ENCODE results near the gene EME1. TPM values are rescaled to one million over a fixed set of nuclear protein-coding genes. Genes with fewer than 3 reads are reported as not detected.
A peak's percentile ranks its signal among the peaks of the same experiment; 100 is the strongest.

Gene EME1
- total and polyA plus RNA-seq, 10 of the 15 experiments (the other 5 are each of a cell fraction or from before 2014, with no cell fraction given), result 13.8 to 40.5 (median 22.0) TPM

DNA sequence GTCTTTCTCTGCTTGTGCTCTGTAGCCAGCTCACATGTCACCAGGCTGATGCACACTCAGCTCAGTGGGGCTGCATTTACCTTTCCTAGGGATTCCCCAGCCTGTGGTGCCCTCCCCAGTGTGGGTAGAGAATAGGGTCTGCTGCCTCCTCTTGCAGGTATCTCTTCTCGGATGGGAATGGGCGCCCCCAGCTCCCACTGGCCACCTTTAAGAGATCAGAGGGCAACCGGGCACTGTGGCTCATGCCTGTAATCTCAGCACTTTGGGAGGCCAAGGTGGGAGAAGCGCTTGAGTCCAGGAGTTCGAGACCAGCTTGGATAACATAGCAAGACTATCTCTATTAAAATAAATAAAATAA lies 23.8 kb upstream of the EME1 start:
- no TSS peak for BruUV-seq (replicated peaks)
- peaks cover 0 to 5% of the 10 kb centered on the region in 2 experiments; a peak in 3 of 4 replicates for H3K36me3 ChIP-seq (ENCODE audit: control insufficient read depth in 2 of 2, insufficient read depth in 2 of 2, low read length in 1 of 2)
- no peaks in the 10 kb centered on the region for H3K27me3 ChIP-seq (replicated peaks in 1 of 2; ENCODE audit: control insufficient read depth in 2 of 2, insufficient read depth in 2 of 2, low read length in 1 of 2)
- POLR2A ChIA-PET, result interaction anchor here (0.7 to 1.5 kb wide), 2 partner anchors 13 to 33 kb away, joined by 3 to 4 read pairs; no protein-coding TSS in a partner anchor
- DNase-seq (ENCODE audit: low read depth, low spot score), result no peak
- no peak for ATAC-seq
- H4K20me1 ChIP-seq (ENCODE audit: control insufficient read depth, insufficient read depth), result no peaks in the 10 kb centered on the region
- H3K4me2 ChIP-seq (ENCODE audit: control insufficient read depth, insufficient read depth), result no peak overlapping the region
- in situ Hi-C loops (cut with MboI) (no loop called here), intact Hi-C loops (cut with micrococcal nuclease; ENCODE audit: unreplicated experiment) (loop anchor here (5.0 kb wide), 2 partner anchors 42 to 128 kb away; partner anchors contain the start of gene RSAD1)
- no peak overlapping the region for H2AFZ ChIP-seq (ENCODE audit: control insufficient read depth, low read depth, low read length)
- 99% methylated on average over 5 of the region's 5 CpGs for WGBS (ENCODE audit: insufficient coverage, insufficient replicate concordance, low lambda C conversion rate, missing lambda C conversion rate)
- RAD21 ChIA-PET (ENCODE audit: unreplicated experiment), result interaction anchor here (0.8 kb wide), 1 partner anchor 13 kb away, joined by 4 read pairs; no protein-coding TSS in a partner anchor
- SMC1A ChIA-PET (ENCODE audit: uncharacterized antibody, unreplicated experiment), result no interaction called here
- no peaks in the 10 kb centered on the region for H3K9me3 ChIP-seq (replicated peaks; ENCODE audit: control insufficient read depth, insufficient read depth, low read length)
- no peak overlapping the region for H3K27ac ChIP-seq (ENCODE audit: control insufficient read depth, insufficient read depth)
- H3K79me2 ChIP-seq (ENCODE audit: control insufficient read depth, insufficient read depth, low read length), result peaks cover 5% of the 10 kb centered on the region
- H3K4me1 ChIP-seq (ENCODE audit: control insufficient read depth, insufficient read depth, low read length), result peaks cover 3% of the 10 kb centered on the region
- CTCF ChIA-PET, result interaction anchor here (1.6 to 8.0 kb wide), 2 partner anchors 12 to 48 kb away, joined by 6 to 68 read pairs; partner anchors contain the start of gene LRRC59
- no peak overlapping the region for H3K4me3 ChIP-seq
- H3K9ac ChIP-seq (ENCODE audit: control insufficient read depth, insufficient read depth, low read length), result no peak overlapping the region
- TF ChIP-seq CTCF (IDR thresholded peaks at IDR 0.05 in 2 of 3, conservative IDR thresholded peaks at IDR 0.05 in 1 of 3; ENCODE audit: control insufficient read depth in 2 of 3, extremely low read depth in 1 of 3, insufficient read depth in 1 of 3, low read depth in 3 of 3, low read length in 3 of 3), result no peak
- TF ChIP-seq TCF12 (IDR thresholded peaks at IDR 0.05; ENCODE audit: low read depth, low read length), result no peak
- TF ChIP-seq KDM1A (IDR thresholded peaks at IDR 0.05; ENCODE audit: borderline replicate concordance), result no peak
- peak; percentile 7 for TF ChIP-seq POLR2A (IDR thresholded peaks at IDR 0.05; ENCODE audit: low read depth, low read length)
- no peak for FAIRE-seq

DNA sequence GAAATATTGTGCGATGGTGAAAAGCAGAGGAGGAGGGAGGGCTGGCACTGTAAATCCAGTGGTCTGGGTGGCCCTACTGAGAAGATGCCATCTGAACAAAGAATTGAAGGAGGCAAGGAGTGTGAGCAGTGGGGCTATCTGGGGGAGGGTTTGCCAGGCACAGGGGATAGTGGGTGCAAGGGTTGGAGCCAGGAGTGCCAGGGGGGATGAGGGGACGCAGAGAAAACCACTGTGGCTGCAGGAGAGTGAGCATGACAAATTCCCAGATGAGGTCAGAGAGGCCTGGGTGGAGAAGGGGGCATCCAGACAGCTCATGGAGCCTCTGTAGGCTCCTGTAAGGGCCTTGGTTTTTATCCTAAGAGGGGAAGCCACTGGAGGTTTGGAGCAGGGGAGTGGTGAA lies 22.3 kb upstream of the EME1 start:
- Histone ChIP-seq H2AFZ (ENCODE audit: control insufficient read depth, low read depth, low read length) (no peak overlapping the region), H3K27me3 (replicated peaks in 1 of 2; ENCODE audit: control insufficient read depth in 2 of 2, insufficient read depth in 2 of 2, low read length in 1 of 2) (no peaks in the 10 kb centered on the region), H3K4me3 (no peak overlapping the region), H4K20me1 (ENCODE audit: control insufficient read depth, insufficient read depth) (no peaks in the 10 kb centered on the region), H3K4me2 (ENCODE audit: control insufficient read depth, insufficient read depth) (no peak overlapping the region), H3K9ac (ENCODE audit: control insufficient read depth, insufficient read depth, low read length) (no peak overlapping the region), H3K79me2 (ENCODE audit: control insufficient read depth, insufficient read depth, low read length) (peaks cover 5% of the 10 kb centered on the region), H3K9me3 (replicated peaks; ENCODE audit: control insufficient read depth, insufficient read depth, low read length) (no peaks in the 10 kb centered on the region), H3K27ac (ENCODE audit: control insufficient read depth, insufficient read depth) (no peak overlapping the region), H3K4me1 (ENCODE audit: control insufficient read depth, insufficient read depth, low read length) (no peaks in the 10 kb centered on the region; the same call in 1 of the 2 replicates), H3K36me3 (ENCODE audit: control insufficient read depth in 2 of 2, insufficient read depth in 2 of 2, low read length in 1 of 2) (peaks cover 3 to 15% of the 10 kb centered on the region in 2 experiments; a peak in 3 of 4 replicates)
- ChIA-PET RAD21 (ENCODE audit: unreplicated experiment) (no interaction called here), CTCF (interaction anchor here (8.0 kb wide), 1 partner anchor 11 kb away, joined by 68 read pairs; no protein-coding TSS in a partner anchor), POLR2A (no interaction called here), SMC1A (ENCODE audit: uncharacterized antibody, unreplicated experiment) (no interaction called here)
- DNase-seq (ENCODE audit: low read depth, low spot score), result no peak
- WGBS (ENCODE audit: insufficient coverage, insufficient replicate concordance, low lambda C conversion rate, missing lambda C conversion rate), result 91% methylated on average over 2 of the region's 2 CpGs
- in situ Hi-C loops (cut with MboI) (no loop called here), intact Hi-C loops (cut with micrococcal nuclease; ENCODE audit: unreplicated experiment) (no loop called here)
- no peak for ATAC-seq
- BruUV-seq (replicated peaks), result no TSS peak
- FAIRE-seq, result no peak
- TF ChIP-seq IKZF2 (IDR thresholded peaks at IDR 0.05) (no peak), TCF3 (IDR thresholded peaks at IDR 0.05; ENCODE audit: borderline replicate concordance, insufficient read depth, low read depth, low read length) (no peak), NFIC (IDR thresholded peaks at IDR 0.05; ENCODE audit: low read depth, low read length) (no peak), ATF2 (IDR thresholded peaks at IDR 0.05; ENCODE audit: low read length) (no peak), STAT3 (IDR thresholded peaks at IDR 0.05; ENCODE audit: low read depth, low read length) (no peak), PRDM15 (CRISPR knock-in tag; IDR thresholded peaks at IDR 0.05) (no peak), FOS (IDR thresholded peaks at IDR 0.05; ENCODE audit: borderline replicate concordance, extremely low read depth, insufficient read length) (no peak)

Data from GM12878 (cell line).